Fibroblast of lung (primary cell): ENCODE results near the gene PAPOLB.

ENCODE experiments used
- EZH2 ChIP-seq: IDR thresholded peaks from 2 replicates; pipeline ENCODE4 v1.5.1; 2012; ENCODE audit warnings: low read length, control low read depth, mild to moderate bottlenecking; ENCODE audit errors: missing control alignments
- TF ChIP-seq, protein P1 (sequence below), 2 donors: IDR thresholded peaks in 1 of 2; conservative IDR thresholded peaks in 1 of 2; 1 replicate in 1 of 2; 2 replicates in 1 of 2; pipeline ENCODE4 v1.5.1; 2011 to 2012; ENCODE audit warnings: low read length in 2 of 2, control low read depth in 1 of 2, inconsistent platforms in 1 of 2, low read depth in 1 of 2, mild to moderate bottlenecking in 1 of 2

DNA sequence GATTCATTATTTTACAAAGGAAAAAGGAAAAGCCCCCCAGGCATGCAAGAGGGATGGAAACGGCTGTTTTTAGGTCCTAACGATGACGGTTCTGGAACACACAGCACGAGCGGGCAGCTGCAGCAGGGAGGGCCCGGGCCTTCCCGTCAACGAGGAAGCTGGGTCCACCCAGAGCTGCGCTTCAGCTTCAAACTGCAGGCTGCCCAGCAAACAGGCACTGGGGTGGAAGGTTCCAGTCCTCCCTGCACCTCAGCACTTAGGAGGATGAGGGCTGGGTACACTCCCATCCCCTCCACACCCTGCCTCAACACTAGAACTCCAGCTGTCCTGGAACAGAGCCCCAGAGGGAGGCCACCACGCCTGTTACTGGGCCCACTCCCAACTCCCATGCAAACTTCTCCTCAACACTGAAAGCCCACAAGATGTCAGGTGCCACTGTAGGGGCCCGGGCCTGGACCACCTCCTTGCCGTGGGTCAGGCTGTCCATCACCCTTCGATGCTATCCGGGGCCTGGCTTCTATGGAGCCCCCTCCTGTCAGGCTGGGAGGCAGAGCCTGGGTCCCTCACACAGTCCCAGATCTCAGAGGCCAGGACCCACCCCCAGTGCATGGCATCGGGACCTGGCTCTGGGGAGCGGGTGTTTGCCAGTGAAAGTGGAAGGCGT is 33.0 kb downstream of the PAPOLB start:
- TF ChIP-seq, protein P1, sequence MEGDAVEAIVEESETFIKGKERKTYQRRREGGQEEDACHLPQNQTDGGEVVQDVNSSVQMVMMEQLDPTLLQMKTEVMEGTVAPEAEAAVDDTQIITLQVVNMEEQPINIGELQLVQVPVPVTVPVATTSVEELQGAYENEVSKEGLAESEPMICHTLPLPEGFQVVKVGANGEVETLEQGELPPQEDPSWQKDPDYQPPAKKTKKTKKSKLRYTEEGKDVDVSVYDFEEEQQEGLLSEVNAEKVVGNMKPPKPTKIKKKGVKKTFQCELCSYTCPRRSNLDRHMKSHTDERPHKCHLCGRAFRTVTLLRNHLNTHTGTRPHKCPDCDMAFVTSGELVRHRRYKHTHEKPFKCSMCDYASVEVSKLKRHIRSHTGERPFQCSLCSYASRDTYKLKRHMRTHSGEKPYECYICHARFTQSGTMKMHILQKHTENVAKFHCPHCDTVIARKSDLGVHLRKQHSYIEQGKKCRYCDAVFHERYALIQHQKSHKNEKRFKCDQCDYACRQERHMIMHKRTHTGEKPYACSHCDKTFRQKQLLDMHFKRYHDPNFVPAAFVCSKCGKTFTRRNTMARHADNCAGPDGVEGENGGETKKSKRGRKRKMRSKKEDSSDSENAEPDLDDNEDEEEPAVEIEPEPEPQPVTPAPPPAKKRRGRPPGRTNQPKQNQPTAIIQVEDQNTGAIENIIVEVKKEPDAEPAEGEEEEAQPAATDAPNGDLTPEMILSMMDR (conservative IDR thresholded peaks at IDR 0.05 in 1 of 2, IDR thresholded peaks at IDR 0.05 in 1 of 2; ENCODE audit: low read depth in 1 of 2, low read length in 2 of 2) = no peak
- no peak for TF ChIP-seq EZH2
